ENCODE results near the gene SYCP2L.
"Not testable (repeated sequence)": the region's sequence is repeated elsewhere in the genome, so short reads cannot be mapped to it uniquely, and the experiment has no call there.

Gene SYCP2L

GRCh38 chr6:10960171-10960570 is 73.3 kb downstream of the SYCP2L start:
- no peak for DNase-seq

GRCh38 chr6:10961837-10962236 is 75.0 kb downstream of the SYCP2L start:
- no peak for DNase-seq

DNA sequence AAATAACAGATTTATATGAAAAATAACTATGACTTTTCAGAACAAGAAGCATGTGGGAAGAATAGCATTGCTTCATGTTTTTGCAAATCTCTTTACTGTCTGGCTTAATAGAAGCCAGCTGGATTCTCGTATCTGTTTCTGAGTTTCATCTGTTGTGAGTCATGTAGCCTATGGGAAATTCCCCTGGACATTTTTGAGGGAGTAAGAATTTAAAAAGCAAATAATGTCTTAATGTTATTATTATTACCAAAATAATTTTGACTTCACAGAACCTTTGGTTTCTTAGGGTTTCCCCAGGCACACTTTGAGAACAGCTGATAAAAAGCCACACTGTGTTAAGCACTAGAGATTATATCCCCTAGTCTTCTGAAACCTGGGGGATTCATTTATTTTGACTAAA is 75.8 kb downstream of the SYCP2L start:
- no peak for DNase-seq

DNA sequence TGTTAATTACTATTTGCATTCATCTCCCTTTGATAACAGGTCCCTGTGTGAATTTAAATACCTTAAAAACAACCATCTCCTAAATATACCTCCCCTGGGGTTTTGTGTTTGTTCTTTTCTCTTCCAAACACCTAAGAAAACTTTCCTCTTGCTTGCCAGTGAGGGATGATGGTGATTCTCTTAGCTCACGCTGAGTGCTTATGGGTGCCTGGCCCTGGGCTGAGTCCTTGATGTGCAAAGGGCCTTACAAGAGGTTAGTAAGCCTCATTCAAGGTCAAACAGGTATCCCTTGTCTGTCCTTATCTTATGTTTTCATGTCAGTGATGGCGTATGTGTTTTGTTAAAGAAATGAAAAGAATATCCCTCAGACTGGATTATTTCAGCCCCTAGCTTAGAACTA is 76.3 kb downstream of the SYCP2L start:
- DNase-seq = no peak

DNA sequence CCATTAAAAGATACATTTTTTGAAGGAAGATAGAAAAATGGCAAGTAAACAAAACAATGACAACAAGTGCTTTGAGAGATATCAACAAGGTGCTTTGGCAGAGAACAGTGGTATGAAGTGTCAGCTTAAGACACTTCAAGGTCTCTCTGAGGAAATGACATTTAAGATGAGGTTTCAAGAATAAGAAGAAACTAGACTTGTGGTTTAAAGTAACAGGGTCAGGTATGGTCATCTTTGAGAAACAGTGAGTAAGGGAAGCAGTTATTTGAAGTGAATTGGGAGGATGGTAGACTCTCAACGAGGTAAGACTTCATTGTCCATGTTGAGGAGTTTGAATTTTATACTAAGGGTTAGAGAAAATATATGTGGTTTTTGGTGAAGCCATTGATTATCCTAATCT is 77.8 kb downstream of the SYCP2L start:
- DNase-seq = no peak

- DNase-seq = no peak
Observed at GRCh38 chr6:10968776-10969175, 81.9 kb downstream of the SYCP2L start.

DNA sequence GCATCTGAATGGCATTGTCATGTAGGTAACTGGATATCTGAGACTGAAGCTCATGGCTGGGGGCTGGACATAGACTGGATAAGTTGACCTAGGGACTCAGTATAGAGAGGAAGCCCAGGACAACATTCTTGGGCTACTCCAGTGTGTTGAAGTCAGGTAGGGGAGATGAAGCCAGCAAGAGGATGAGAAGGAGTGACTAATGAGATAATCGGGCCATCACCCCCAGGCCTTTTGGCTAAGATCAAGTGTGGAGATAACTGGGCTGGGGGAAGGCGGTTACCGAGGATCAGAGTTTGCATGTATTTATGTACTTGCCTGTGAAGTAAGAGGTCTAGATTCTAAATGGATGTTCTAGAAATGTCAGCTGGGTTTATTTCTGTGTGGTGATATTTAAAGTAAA is 83.9 kb downstream of the SYCP2L start:
- no peak for DNase-seq

DNA sequence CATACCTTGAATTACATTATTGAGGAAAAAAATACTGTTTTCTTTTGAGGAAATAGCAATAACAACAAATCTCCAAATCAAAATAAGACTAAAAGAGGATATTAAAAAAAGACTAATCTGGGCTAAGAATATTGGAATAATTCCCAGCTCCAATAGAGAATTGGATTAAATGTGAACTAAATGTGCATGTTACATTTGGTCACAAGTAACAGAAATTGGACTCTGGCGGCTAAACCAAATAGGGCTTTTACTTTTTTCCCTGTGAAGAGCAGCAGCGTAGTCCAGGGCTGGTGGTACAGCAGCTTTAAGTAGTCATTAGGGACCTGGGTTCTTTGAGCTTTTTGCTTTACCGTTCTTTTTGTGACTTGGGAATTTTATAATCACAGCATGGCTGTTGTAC is 85.3 kb downstream of the SYCP2L start:
- no peak for DNase-seq

DNA sequence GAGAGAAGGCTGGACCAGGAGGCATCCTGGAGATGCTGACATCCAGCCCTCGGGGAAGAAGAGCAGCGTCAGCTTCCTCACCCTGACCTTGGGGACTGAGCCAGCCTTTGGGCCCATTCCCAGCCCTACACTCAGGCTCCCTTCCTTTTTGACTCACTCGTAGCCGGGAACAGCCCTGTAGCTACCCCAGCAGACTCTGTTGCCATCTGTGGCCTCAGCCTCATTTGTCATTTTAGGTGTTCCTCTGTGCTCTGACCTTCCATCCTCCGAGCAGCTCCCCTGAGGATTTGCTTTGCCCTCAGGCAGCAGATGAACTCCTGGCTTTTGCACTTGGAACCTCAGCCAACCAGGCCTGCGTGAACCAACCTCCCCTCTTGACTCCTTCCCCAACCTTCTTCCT is 89.7 kb downstream of the SYCP2L start:
- DNase-seq = no peak

DNA sequence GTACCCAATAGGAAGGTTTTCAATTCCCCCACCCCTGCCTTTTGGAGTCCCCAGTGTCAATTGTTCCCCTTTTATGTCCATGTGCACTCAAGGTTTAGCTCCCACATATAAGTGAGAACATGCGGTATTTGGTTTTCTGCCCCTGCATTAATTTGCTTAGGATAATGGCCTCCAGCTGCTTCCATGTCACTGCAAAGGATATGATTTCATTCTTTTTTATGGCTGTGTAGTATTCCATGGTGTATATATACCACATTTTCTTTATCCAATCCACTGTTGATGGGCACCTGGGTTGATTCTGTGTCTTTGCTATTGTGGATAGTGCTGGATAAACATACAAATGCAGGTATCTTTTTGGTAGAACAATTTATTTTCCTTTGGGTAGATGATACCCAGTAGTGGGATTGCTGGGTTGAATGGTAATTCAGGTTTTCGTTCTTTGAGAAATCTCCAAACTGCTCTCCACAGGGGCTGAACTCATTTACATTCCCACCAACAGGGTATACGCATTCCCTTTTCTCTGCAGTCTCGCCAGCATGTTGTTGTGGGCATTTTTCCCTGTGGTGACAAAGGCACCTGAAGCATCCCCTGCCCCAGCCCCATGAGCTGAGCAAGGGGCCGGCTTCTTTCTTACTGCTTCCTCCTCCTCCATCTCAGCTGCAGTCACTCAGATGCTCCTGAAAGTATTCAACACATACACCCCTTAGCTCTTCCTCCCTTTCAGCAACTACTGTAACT is 90.5 kb downstream of the SYCP2L start:
- DNase-seq = no peak

GRCh38 chr6:10979603-10980002 is 92.8 kb downstream of the SYCP2L start:
- no peak for DNase-seq

GRCh38 chr6:10981409-10981808 is 94.6 kb downstream of the SYCP2L start:
- DNase-seq = no peak

DNA sequence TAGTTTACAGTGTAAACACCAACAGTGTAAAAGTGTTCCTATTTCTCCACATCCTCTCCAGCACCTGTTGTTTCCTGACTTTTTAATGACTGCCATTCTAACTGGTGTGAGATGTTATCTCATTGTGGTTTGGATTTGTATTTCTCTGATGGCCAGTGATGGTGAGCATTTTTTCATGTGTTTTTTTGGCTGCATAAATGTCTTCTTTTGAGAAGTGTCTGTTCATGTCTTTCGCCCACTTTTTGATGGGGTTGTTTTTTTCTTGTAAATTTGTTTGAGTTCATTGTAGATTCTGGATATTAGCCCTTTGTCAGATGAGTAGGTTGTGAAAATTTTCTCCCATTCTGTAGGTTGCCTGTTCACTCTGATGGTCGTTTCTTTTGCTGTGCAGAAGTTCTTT is 98.1 kb downstream of the SYCP2L start:
- not testable (repeated sequence) for DNase-seq

DNA sequence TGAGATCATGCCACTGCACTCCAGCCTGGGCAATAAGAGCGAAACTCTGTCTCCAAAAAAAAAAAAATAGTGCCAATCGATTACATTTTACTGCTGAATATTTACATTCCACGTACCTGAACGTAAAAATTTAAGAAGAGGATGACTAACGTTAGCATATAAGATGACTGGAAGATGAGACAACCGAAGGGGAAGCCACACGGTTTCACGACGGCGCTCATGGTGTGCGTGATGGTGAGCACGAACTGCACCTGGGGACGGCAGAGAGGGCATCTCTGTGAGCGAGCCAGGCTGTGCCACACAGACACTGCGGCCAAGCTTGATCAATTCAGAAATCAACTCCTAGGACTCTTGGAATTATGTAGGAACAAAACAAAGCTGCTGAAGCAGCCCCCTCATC is 102.7 kb downstream of the SYCP2L start:
- DNase-seq = no peak

DNA sequence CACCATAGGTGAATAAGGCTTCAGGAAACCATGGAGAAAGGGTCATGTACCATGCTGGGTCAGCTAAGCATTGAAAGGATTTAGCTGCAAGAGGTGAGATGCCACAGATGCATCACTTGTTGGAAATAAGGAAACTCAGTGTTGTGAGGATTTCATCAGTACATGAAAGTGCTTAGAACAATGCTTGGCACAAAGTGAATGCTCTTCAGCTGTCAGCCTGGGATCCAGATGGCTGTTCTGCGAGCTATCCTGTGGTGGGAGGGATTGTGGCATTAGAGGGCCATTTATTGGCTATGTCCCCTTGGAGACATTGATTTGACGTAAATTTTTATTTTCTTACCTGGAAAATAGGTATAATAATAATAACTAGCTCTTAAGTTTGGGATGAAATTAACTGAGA is 104.3 kb downstream of the SYCP2L start:
- DNase-seq = no peak

GRCh38 chr6:10993896-10994295 is 107.0 kb downstream of the SYCP2L start:
- DNase-seq = no peak

GRCh38 chr6:10995114-10995707 is 108.4 kb downstream of the SYCP2L start:
- no peak for DNase-seq

- no peak for DNase-seq
Observed at GRCh38 chr6:10999994-11000393, 113.1 kb downstream of the SYCP2L start.

DNA sequence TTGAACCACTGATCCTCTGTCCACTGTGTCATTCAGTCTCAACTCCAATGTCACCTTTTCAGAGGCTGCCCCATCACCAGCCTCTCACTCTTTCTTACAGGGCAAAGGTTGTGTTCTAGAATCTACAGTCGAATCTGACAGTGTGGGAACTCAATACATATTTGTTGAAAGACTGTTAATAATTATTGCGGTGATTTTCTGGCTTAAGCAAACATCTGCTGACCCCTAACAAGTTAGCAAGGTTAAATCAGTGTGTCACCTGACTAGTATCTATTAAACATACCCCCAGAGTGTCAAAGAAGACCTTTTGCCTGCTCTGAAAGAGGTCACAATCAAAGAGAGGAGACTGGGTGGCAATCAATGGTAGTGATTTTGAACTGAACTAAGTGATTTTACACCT is 115.3 kb downstream of the SYCP2L start:
- DNase-seq = no peak

GRCh38 chr6:11003297-11003696 is 116.4 kb downstream of the SYCP2L start:
- DNase-seq = not testable (repeated sequence)

- no peak for DNase-seq
Observed at GRCh38 chr6:11006061-11006460, 119.2 kb downstream of the SYCP2L start.

GRCh38 chr6:11007715-11008608 is 121.1 kb downstream of the SYCP2L start:
- no peak for DNase-seq

DNA sequence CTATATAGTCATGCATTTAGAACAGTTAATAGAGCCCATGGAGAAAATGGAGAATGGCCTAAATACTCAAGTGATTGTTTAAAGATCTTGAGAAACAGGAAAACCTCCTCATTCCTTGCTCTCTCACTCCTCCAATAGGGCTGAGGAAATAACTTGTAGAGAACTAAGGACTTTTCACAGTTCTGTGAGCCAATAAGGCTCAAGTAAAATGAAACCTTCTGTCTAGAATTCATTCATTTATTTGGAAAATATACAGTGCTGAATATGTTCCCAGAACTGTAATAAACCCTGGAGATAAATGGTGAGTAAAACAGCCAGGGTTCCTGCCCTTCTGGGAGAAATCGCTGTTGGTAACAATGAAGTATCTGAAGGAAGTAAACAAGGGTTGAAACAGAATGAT is 122.0 kb downstream of the SYCP2L start:
- no peak for DNase-seq

DNA sequence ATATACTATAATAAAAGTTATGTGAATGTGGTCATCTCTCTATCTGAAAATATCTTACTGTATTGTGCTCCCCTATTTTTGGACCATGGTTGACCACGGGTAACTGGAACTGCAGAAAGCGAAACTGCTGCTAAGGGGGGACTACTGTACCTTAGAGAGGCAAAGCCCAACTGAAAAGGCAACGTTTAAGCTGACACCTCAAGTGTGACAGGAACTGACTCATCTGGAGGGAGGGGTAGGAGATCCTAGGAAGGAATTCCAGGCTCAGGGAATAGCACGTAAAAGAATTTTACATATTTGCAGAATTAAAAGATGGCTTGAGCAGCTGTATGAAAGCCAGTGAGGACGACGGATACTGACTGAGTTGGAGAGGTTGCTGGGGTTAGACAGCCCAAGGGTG is 122.5 kb downstream of the SYCP2L start:
- DNase-seq = no peak

All from hematopoietic multipotent progenitor cell treated with erythropoietin and hydrocortisone succinate and interleukin-3 and kit ligand, for 8 days (in vitro differentiated cells).